GM21619 (cell line): Measurements from ENCODE around the gene EFL1.

Source experiments
- ATAC-seq: cut with Tn5 transposase; IDR thresholded peaks from one replicate; pipeline ENCODE4 v1.9.1; 2021; ENCODE audit not compliant: unreplicated experiment

EFL1 gene

DNA sequence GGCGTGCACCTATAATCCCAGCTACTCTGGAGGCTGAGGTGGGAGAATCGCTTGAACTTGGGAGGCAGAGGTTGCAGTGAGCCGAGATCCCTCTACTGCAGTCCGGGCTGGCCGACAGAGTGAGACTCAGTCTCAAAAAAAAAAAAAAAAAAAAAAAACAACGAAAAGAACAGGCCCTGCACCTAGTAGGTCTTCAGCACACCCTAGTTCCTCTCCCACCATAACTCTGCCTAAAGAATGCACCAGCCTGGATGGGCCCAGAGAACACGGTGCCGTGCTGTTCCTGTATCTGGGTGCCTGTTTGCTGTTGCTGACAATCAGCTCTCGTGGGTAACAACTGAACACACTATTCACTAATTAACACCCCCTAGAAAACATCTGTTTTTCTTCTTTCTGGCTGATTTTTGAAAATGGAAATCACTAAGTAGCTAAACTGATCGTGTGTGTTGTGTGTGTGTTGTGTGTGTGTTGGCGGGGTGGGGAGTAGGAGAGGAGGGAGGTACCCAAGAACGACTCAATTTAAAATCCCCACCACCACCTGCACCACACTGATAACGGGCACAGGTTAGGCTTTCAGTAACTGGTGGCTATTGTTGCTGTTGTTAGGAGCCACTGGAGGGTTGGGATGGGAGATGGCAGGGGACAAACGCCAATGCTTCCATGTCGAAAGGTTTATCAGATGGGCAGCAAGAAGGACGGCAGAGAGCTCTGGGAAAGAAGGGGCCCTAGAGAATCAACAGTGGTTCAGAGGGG lies 176.1 kb downstream of the EFL1 start:
- ATAC-seq: no peak

DNA sequence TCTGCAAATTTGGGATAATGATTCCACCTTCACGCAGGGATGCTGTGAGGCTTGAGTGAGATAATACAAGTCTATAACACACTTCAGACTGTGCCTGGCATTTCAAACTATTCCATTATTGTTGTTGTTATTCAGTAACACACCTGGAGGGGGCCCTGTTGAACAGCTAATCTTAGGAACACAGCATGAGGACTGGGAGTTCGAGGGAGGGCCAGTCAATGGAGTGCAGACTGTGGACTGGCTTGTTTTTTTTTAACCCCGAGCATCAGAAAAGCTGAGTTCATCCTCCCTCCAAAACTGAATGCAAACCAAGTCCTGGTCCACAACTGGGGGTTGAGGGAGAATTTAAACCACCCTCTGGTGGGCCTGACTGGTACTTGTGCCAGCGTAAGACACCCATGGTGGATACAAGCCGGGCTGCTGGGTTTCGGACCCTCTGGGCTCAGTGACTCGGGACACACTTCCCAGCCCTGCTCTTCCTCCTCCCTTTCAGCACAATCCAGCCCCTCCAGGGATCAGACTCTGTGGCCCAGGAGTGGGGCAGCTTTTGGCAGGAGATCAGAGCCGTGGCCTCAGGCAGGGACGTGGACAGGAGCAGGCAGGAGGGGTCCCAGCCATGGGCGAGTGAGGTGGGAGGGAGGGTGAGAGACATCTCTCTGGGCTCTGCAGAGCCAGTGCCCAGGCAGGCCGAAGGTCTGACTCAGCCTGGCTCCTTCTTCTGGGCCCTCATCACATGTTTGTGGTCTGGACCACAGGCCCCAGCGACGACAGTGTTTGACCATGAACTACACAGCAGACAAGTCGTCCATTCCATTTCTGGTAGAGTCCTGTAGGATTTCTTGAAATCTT lies 180.4 kb downstream of the EFL1 start:
- ATAC-seq: no peak

- no peak for ATAC-seq
Measured at GRCh38 chr15:82080774-82081173, 181.8 kb downstream of the EFL1 start.
